SK-N-MC (cell line): ENCODE measurements around the gene AQP5.

Experiments
- DNase-seq: peaks from one replicate; pipeline ENCODE4 v3.0.0-alpha.2; 2011; ENCODE audit warnings: low read depth, low spot score
- H3K27ac ChIP-seq: fragments of 200-600 bp; sonication (generic); 2 replicates; pipeline ENCODE4 v1.5.1; 2016; ENCODE audit warnings: mixed run types
- H3K36me3 ChIP-seq: fragments of 200-600 bp; sonication (generic); 2 replicates; pipeline ENCODE4 v1.6.1; 2017; ENCODE audit warnings: antibody characterized with exemption, low read length, mixed read lengths; ENCODE audit not compliant: insufficient read depth
- H3K4me3 ChIP-seq: fragments of 200-600 bp; sonication (generic); 2 replicates; pipeline ENCODE4 v1.5.1; 2016
- H3K9ac ChIP-seq: fragments of 200-600 bp; sonication (generic); 2 replicates; pipeline ENCODE4 v1.8.0; 2017; ENCODE audit warnings: mixed run types, mixed read lengths; ENCODE audit not compliant: insufficient read length
- H3K9me3 ChIP-seq: fragments of 200-600 bp; sonication (generic); 2 replicates; pipeline ENCODE4 v1.6.1; 2017; ENCODE audit warnings: low read depth, mild to moderate bottlenecking, antibody characterized with exemption, low read length, moderate library complexity, mixed read lengths
- EZH2 ChIP-seq: fragments of 200-600 bp; sonication (generic); IDR thresholded peaks from one replicate; pipeline ENCODE4 v1.6.1; 2017; ENCODE audit warnings: antibody characterized with exemption
- FOXP2 ChIP-seq: optimal IDR thresholded peaks from 2 replicates; pipeline ENCODE3; 2011; ENCODE audit warnings: mild to moderate bottlenecking, moderate library complexity; ENCODE audit not compliant: insufficient read depth; ENCODE audit errors: extremely low read length, control extremely low read depth
- POLR2AphosphoS5 ChIP-seq: IDR thresholded peaks from 2 replicates; pipeline ENCODE4 v1.6.1; 2012; ENCODE audit warnings: mild to moderate bottlenecking, low read depth, low read length, borderline replicate concordance

AQP5 gene

GRCh38 chr12:49939707-49940106 is 22.0 kb upstream of the AQP5 start:
- no peak overlapping the region for H3K27ac ChIP-seq
- TF ChIP-seq FOXP2: no peak
- no peak for TF ChIP-seq EZH2
- TF ChIP-seq POLR2AphosphoS5: no peak
- H3K36me3 ChIP-seq: no peaks in the 10 kb centered on the region
- DNase-seq: no peak
- H3K9me3 ChIP-seq: no peaks in the 10 kb centered on the region
- no peak overlapping the region for H3K9ac ChIP-seq
- H3K4me3 ChIP-seq: no peak overlapping the region

GRCh38 chr12:49941556-49942511 is 19.8 kb upstream of the AQP5 start:
- H3K27ac ChIP-seq: no peak overlapping the region
- no peak overlapping the region for H3K4me3 ChIP-seq
- no peaks in the 10 kb centered on the region for H3K36me3 ChIP-seq
- DNase-seq: no peak
- no peak for TF ChIP-seq EZH2
- TF ChIP-seq POLR2AphosphoS5: no peak
- TF ChIP-seq FOXP2: no peak
- no peak overlapping the region for H3K9ac ChIP-seq
- H3K9me3 ChIP-seq: no peaks in the 10 kb centered on the region

- Histone ChIP-seq H3K9me3 (no peaks in the 10 kb centered on the region), H3K4me3 (no peak overlapping the region), H3K9ac (no peak overlapping the region), H3K36me3 (no peaks in the 10 kb centered on the region), H3K27ac (no peak overlapping the region)
- TF ChIP-seq EZH2: no peak
- no peak for TF ChIP-seq POLR2AphosphoS5
- TF ChIP-seq FOXP2: no peak
- DNase-seq: no peak
Measured at GRCh38 chr12:49942512-49942893, 19.2 kb upstream of the AQP5 start.

GRCh38 chr12:49942921-49943624 is 18.6 kb upstream of the AQP5 start:
- Histone ChIP-seq H3K9me3 (no peaks in the 10 kb centered on the region), H3K36me3 (no peaks in the 10 kb centered on the region), H3K4me3 (no peak overlapping the region), H3K9ac (no peak overlapping the region), H3K27ac (no peak overlapping the region)
- TF ChIP-seq EZH2: no peak
- no peak for TF ChIP-seq FOXP2
- no peak for TF ChIP-seq POLR2AphosphoS5
- DNase-seq: no peak

- no peak overlapping the region for H3K9ac ChIP-seq
- DNase-seq: no peak
- no peak overlapping the region for H3K27ac ChIP-seq
- H3K4me3 ChIP-seq: no peak overlapping the region
- TF ChIP-seq EZH2 (no peak), FOXP2 (no peak), POLR2AphosphoS5 (no peak)
- no peaks in the 10 kb centered on the region for H3K9me3 ChIP-seq
- no peaks in the 10 kb centered on the region for H3K36me3 ChIP-seq
Measured at GRCh38 chr12:49943625-49943960, 18.1 kb upstream of the AQP5 start.

GRCh38 chr12:49944046-49944445 is 17.6 kb upstream of the AQP5 start:
- no peak for DNase-seq
- no peaks in the 10 kb centered on the region for H3K9me3 ChIP-seq
- H3K4me3 ChIP-seq: no peak overlapping the region
- H3K36me3 ChIP-seq: no peaks in the 10 kb centered on the region
- TF ChIP-seq POLR2AphosphoS5: no peak
- TF ChIP-seq FOXP2: no peak
- no peak for TF ChIP-seq EZH2
- no peak overlapping the region for H3K27ac ChIP-seq
- no peak overlapping the region for H3K9ac ChIP-seq

- Histone ChIP-seq H3K27ac (no peak overlapping the region), H3K36me3 (no peaks in the 10 kb centered on the region), H3K9ac (no peak overlapping the region), H3K9me3 (no peaks in the 10 kb centered on the region), H3K4me3 (no peak overlapping the region)
- no peak for TF ChIP-seq FOXP2
- no peak for TF ChIP-seq POLR2AphosphoS5
- TF ChIP-seq EZH2: no peak
- DNase-seq: no peak
Measured at GRCh38 chr12:49944718-49945117, 17.0 kb upstream of the AQP5 start.

GRCh38 chr12:49945394-49946080 is 16.1 kb upstream of the AQP5 start:
- no peak overlapping the region for H3K9ac ChIP-seq
- H3K9me3 ChIP-seq: no peaks in the 10 kb centered on the region
- DNase-seq: no peak
- H3K4me3 ChIP-seq: no peak overlapping the region
- H3K36me3 ChIP-seq: no peaks in the 10 kb centered on the region
- H3K27ac ChIP-seq: no peak overlapping the region
- TF ChIP-seq EZH2 (no peak), FOXP2 (no peak), POLR2AphosphoS5 (no peak)
